Ramos (cell line): ENCODE data around the gene SNRPB2.

Experiments
- in situ Hi-C: fragments of 300-500 bp; cut with MboI; formaldehyde crosslinking; loops from one replicate; pipeline ENCODE4 v1.14.3; 2022; ENCODE audit warnings: low sequenced_read_pairs; ENCODE audit not compliant: unreplicated experiment

SNRPB2 gene

GRCh38 chr20:16781496-16781895 is 51.7 kb downstream of the SNRPB2 start:
- in situ Hi-C loops = no loop called here

GRCh38 chr20:16785226-16785625 is 55.4 kb downstream of the SNRPB2 start:
- in situ Hi-C loops = no loop called here
